HG03039 (cell line): Measurements from ENCODE around the gene MYCBP2.
A peak's percentile ranks its signal among the peaks of the same experiment; 100 is the strongest.
"Not testable (repeated sequence)": the region's sequence is repeated elsewhere in the genome, so short reads cannot be mapped to it uniquely, and the experiment has no call there.

Experiments used
- ATAC-seq: cut with Tn5 transposase; IDR thresholded peaks from one replicate; pipeline ENCODE4 v1.9.1; 2021; ENCODE audit warnings: mild to moderate bottlenecking, moderate library complexity; ENCODE audit not compliant: unreplicated experiment

The MYCBP2 gene

GRCh38 chr13:77337159-77337558, 10.3 kb upstream of the MYCBP2 start:
- no peak for ATAC-seq

- no peak for ATAC-seq
Observed at GRCh38 chr13:77335543-77335942, 8.6 kb upstream of the MYCBP2 start.

- ATAC-seq, result no peak
Observed at GRCh38 chr13:77333594-77333993, 6.7 kb upstream of the MYCBP2 start.

- ATAC-seq, result no peak
Observed at GRCh38 chr13:77331421-77331820, 4.5 kb upstream of the MYCBP2 start.

- no peak for ATAC-seq
Observed at GRCh38 chr13:77329911-77330584, 3.2 kb upstream of the MYCBP2 start.

- ATAC-seq, result peak; percentile 54
Observed at GRCh38 chr13:77329133-77329910, 2.4 kb upstream of the MYCBP2 start.

- ATAC-seq, result peak; percentile 2
Observed at GRCh38 chr13:77328819-77329132, 1.9 kb upstream of the MYCBP2 start.

- no peak for ATAC-seq
Observed at GRCh38 chr13:77325371-77325980, 1.4 kb downstream of the MYCBP2 start.

- ATAC-seq, result no peak
Observed at GRCh38 chr13:77323858-77324257, 3.0 kb downstream of the MYCBP2 start.

- ATAC-seq, result no peak
Observed at GRCh38 chr13:77319536-77319935, 7.4 kb downstream of the MYCBP2 start.

- ATAC-seq, result no peak
Observed at GRCh38 chr13:77318741-77319140, 8.2 kb downstream of the MYCBP2 start.

GRCh38 chr13:77316430-77316829, 10.5 kb downstream of the MYCBP2 start:
- ATAC-seq, result no peak

- not testable (repeated sequence) for ATAC-seq
Observed at GRCh38 chr13:77315509-77315908, 11.4 kb downstream of the MYCBP2 start.

- no peak for ATAC-seq
Observed at GRCh38 chr13:77313923-77314322, 13.0 kb downstream of the MYCBP2 start.

GRCh38 chr13:77312311-77312710, 14.6 kb downstream of the MYCBP2 start:
- ATAC-seq, result no peak

GRCh38 chr13:77310579-77311279, 16.2 kb downstream of the MYCBP2 start:
- ATAC-seq, result no peak

GRCh38 chr13:77310161-77310560, 16.7 kb downstream of the MYCBP2 start:
- no peak for ATAC-seq

GRCh38 chr13:77309254-77309653, 17.6 kb downstream of the MYCBP2 start:
- no peak for ATAC-seq

- no peak for ATAC-seq
Observed at GRCh38 chr13:77306458-77306857, 20.4 kb downstream of the MYCBP2 start.

GRCh38 chr13:77305266-77305665, 21.6 kb downstream of the MYCBP2 start:
- ATAC-seq, result no peak

GRCh38 chr13:77300176-77301037, 26.5 kb downstream of the MYCBP2 start:
- no peak for ATAC-seq
